IMR-90 (cell line): Measurements from ENCODE around the gene ADARB2. TPM values are rescaled to one million over a fixed set of nuclear protein-coding genes. Genes with fewer than 3 reads are reported as not detected.

Source experiments
- ATAC-seq: fragments of 200-7000 bp; cut with Tn5 transposase; 2 replicates; pipeline ENCODE4 v1.9.1; 2020; ENCODE audit warnings: low read depth, mild to moderate bottlenecking, moderate library complexity
- BruUV-seq: library from RNA; stranded (reverse); fragments of 400-500 nt; replicated peaks from 2 replicates; lab custom pipeline; 2021; lab: Mats Ljungman, UMichigan
- CTCF ChIA-PET: fragments of 300-600 bp; formaldehyde crosslinking; extraction: SDS; loops from one replicate; lab custom pipeline; 2021; ENCODE audit warnings: antibody characterized with exemption; lab: Yijun Ruan, JAX
- POLR2A ChIA-PET: fragments of 300-600 bp; sonication (Branson Sonifier 250); formaldehyde crosslinking; loops from one replicate; lab custom pipeline; 2022; ENCODE audit warnings: antibody characterized with exemption; ENCODE audit not compliant: unreplicated experiment; lab: Charles Lee
- DNase-seq: peaks from one replicate; pipeline ENCODE4 v3.0.0; 2013
- H2AFZ ChIP-seq: replicated peaks from 2 replicates; pipeline ENCODE3; 2013; ENCODE audit warnings: low read length, mild to moderate bottlenecking; ENCODE audit not compliant: poor library complexity
- H2AK5ac ChIP-seq: 2 replicates; pipeline ENCODE4 v1.6.1; 2013; ENCODE audit warnings: low read depth, low read length, inconsistent platforms
- H2AK9ac ChIP-seq: replicated peaks from 2 replicates; pipeline ENCODE3; 2013; ENCODE audit warnings: mild to moderate bottlenecking, low read depth, low read length, moderate library complexity; ENCODE audit not compliant: poor library complexity
- H2BK120ac ChIP-seq: 2 replicates; pipeline ENCODE4 v1.6.1; 2013; ENCODE audit warnings: low read depth, low read length, inconsistent platforms
- H2BK15ac ChIP-seq: 3 replicates; pipeline ENCODE4 v1.6.1; 2013; ENCODE audit warnings: low read depth, low read length, inconsistent platforms
- H2BK20ac ChIP-seq: 2 replicates; pipeline ENCODE4 v1.6.1; 2013; ENCODE audit warnings: low read depth, mild to moderate bottlenecking, inconsistent platforms, low read length, moderate library complexity
- H2BK5ac ChIP-seq: 2 replicates; pipeline ENCODE4 v1.6.1; 2013; ENCODE audit warnings: mild to moderate bottlenecking, low read depth, low read length, inconsistent platforms; ENCODE audit not compliant: poor library complexity, severe bottlenecking
- H3K14ac ChIP-seq: replicated peaks from 2 replicates; pipeline ENCODE4 v1.6.1; 2013; ENCODE audit warnings: low read depth, low read length, inconsistent platforms
- H3K18ac ChIP-seq: 2 replicates; pipeline ENCODE4 v1.6.1; 2013; ENCODE audit warnings: low read depth, low read length, control low read depth
- H3K23ac ChIP-seq: 2 replicates; pipeline ENCODE4 v1.6.1; 2013; ENCODE audit warnings: low read depth, low read length, inconsistent platforms
- H3K27ac ChIP-seq: 2 replicates; pipeline ENCODE4 v1.5.1; 2013; ENCODE audit warnings: mild to moderate bottlenecking, control low read depth, low read length; ENCODE audit not compliant: insufficient read depth
- H3K27me3 ChIP-seq: 2 replicates; pipeline ENCODE4 v1.6.1; 2013; ENCODE audit warnings: low read length; ENCODE audit not compliant: control insufficient read depth, insufficient read depth
- H3K36me3 ChIP-seq: 2 replicates; pipeline ENCODE4 v1.6.1; 2013; ENCODE audit warnings: low read length, mixed read lengths; ENCODE audit not compliant: control insufficient read depth, insufficient read depth
- H3K4ac ChIP-seq: 2 replicates; pipeline ENCODE4 v1.6.1; 2013; ENCODE audit warnings: low read depth, low read length, inconsistent platforms
- H3K4me1 ChIP-seq: 2 replicates; pipeline ENCODE4 v1.6.1; 2013; ENCODE audit warnings: low read length, mixed read lengths; ENCODE audit not compliant: control insufficient read depth, insufficient read depth
- H3K4me2 ChIP-seq: 2 replicates; pipeline ENCODE4 v1.6.1; 2013; ENCODE audit warnings: low read depth, mild to moderate bottlenecking, control low read depth, low read length, moderate library complexity
- H3K4me3 ChIP-seq: 2 replicates; pipeline ENCODE4 v1.5.1; 2013; ENCODE audit warnings: low read depth, mild to moderate bottlenecking, control low read depth, low read length, moderate library complexity; ENCODE audit not compliant: insufficient read depth
- H3K56ac ChIP-seq: 2 replicates; pipeline ENCODE4 v1.6.1; 2013; ENCODE audit warnings: low read length, inconsistent platforms; ENCODE audit not compliant: insufficient read depth; ENCODE audit errors: extremely low read depth
- H3K79me1 ChIP-seq, 2 experiments: 2 replicates each; pipeline ENCODE4 v1.6.1; 2013; ENCODE audit warnings: low read length in 2 of 2, inconsistent platforms in 1 of 2, low read depth in 1 of 2
- H3K9ac ChIP-seq: 2 replicates; pipeline ENCODE4 v1.6.1; 2013; ENCODE audit warnings: low read depth, low read length, control low read depth
- H3K9me1 ChIP-seq: 2 replicates; pipeline ENCODE4 v1.6.1; 2013; ENCODE audit warnings: low read length, inconsistent platforms; ENCODE audit not compliant: insufficient read depth
- H3K9me3 ChIP-seq: 2 replicates; pipeline ENCODE4 v1.6.1; 2013; ENCODE audit warnings: low read length; ENCODE audit not compliant: control insufficient read depth, insufficient read depth
- H4K20me1 ChIP-seq: 2 replicates; pipeline ENCODE4 v1.6.1; 2013; ENCODE audit warnings: low read length, inconsistent platforms; ENCODE audit not compliant: insufficient read depth
- H4K5ac ChIP-seq: 2 replicates; pipeline ENCODE4 v1.6.1; 2013; ENCODE audit warnings: mild to moderate bottlenecking, low read depth, low read length, control low read depth
- H4K8ac ChIP-seq, 2 experiments: 2 replicates each; pipeline ENCODE4 v1.6.1; 2013; ENCODE audit warnings: low read depth in 2 of 2, low read length in 2 of 2, control low read depth in 1 of 2, inconsistent platforms in 1 of 2
- H4K91ac ChIP-seq: 2 replicates; pipeline ENCODE4 v1.6.1; 2013; ENCODE audit warnings: low read depth, low read length, inconsistent platforms; ENCODE audit not compliant: insufficient read depth
- BHLHE40 ChIP-seq: fragments of 150-350 bp; IDR thresholded peaks from 2 replicates; pipeline ENCODE4 v1.6.1; 2016; ENCODE audit warnings: mild to moderate bottlenecking, low read depth, low read length
- CEBPB ChIP-seq: IDR thresholded peaks from 2 replicates; pipeline ENCODE4 v1.6.1; 2012; ENCODE audit warnings: low read depth, low read length, improper control_type of control experiment
- ELK1 ChIP-seq: fragments of 150-350 bp; IDR thresholded peaks from 2 replicates; pipeline ENCODE4 v1.6.1; 2016; ENCODE audit warnings: low read depth, mild to moderate bottlenecking, low read length, moderate library complexity, borderline replicate concordance
- FOS ChIP-seq: fragments of 150-350 bp; IDR thresholded peaks from 2 replicates; pipeline ENCODE4 v1.6.1; 2016; ENCODE audit warnings: low read depth, low read length
- RFX5 ChIP-seq: IDR thresholded peaks from 2 replicates; pipeline ENCODE4 v1.8.0; 2012; ENCODE audit warnings: low read depth, mild to moderate bottlenecking, low read length, moderate library complexity
- WGBS, 2 experiments: methylation state at CpG; one replicate each; pipeline versions ENCODE4 v1.1.5 to v1.1.7; 2013; ENCODE audit warnings: missing lambda C conversion rate in 2 of 2; ENCODE audit not compliant: insufficient read length in 1 of 2; ENCODE audit errors: extremely low coverage in 2 of 2; 5-methylcytosine and 5-hydroxymethylcytosine counted together
- dilution Hi-C: fragments of 300-500 bp; cut with HindIII; formaldehyde crosslinking; loops from one replicate; pipeline ENCODE4 v1.14.3; 2018; ENCODE audit warnings: low sequenced_read_pairs; ENCODE audit not compliant: unreplicated experiment
- in situ Hi-C: fragments of 300-500 bp; cut with MboI; formaldehyde crosslinking; loops from 3 replicates; pipeline ENCODE4 v1.14.3; 2019; ENCODE audit warnings: low sequenced_read_pairs, inconsistent platforms, mixed read lengths
- intact Hi-C: fragments of 100-400 bp; cut with micrococcal nuclease; formaldehyde crosslinking; loops from 2 replicates; pipeline ENCODE4 v1.10.0; 2022
- polyA plus RNA-seq, 3 experiments: library from polyadenylated mRNA; depleted of rRNA; stranded (reverse); fragments of >200 nt; gene quantifications; 2 replicates each; pipeline ENCODE4 v1.2.3, GENCODE V29; 2012; ENCODE audit warnings: low replicate concordance in 1 of 3
- total RNA-seq: library from RNA; depleted of rRNA; stranded (reverse); fragments of >200 nt; gene quantifications from 2 replicates; pipeline ENCODE4 v1.2.3, GENCODE V29; 2012

ADARB2 gene
- total and polyA plus RNA-seq, 2 of the 4 experiments (the other 2 are of a cell fraction) = not detected

- Histone ChIP-seq H3K9me1 (no peaks in the 10 kb centered on the region), H2BK20ac (no peak overlapping the region), H3K23ac (no peak overlapping the region), H2BK5ac (no peak overlapping the region), H3K27ac (no peak overlapping the region), H2BK15ac (no peak overlapping the region), H3K4me1 (no peaks in the 10 kb centered on the region), H3K9me3 (peaks cover 30% of the 10 kb centered on the region), H4K8ac (no peak overlapping the region), H3K4me2 (no peak overlapping the region), H4K5ac (no peak overlapping the region), H4K20me1 (no peaks in the 10 kb centered on the region; the same call in 1 of the 2 replicates), H4K91ac (no peak overlapping the region), H3K27me3 (no peaks in the 10 kb centered on the region), H2AK5ac (no peak overlapping the region), H3K18ac (no peak overlapping the region), H2AK9ac (no peak overlapping the region), H3K56ac (no peak overlapping the region), H2AFZ (no peak overlapping the region), H3K4me3 (no peak overlapping the region), H3K36me3 (no peaks in the 10 kb centered on the region), H3K14ac (no peak overlapping the region), H3K4ac (no peak overlapping the region), H3K9ac (no peak overlapping the region), H2BK120ac (no peak overlapping the region), H3K79me1 (no peaks in the 10 kb centered on the region)
- DNase-seq = no peak
- intact Hi-C loops (no loop called here), in situ Hi-C loops (no loop called here), dilution Hi-C loops (no loop called here)
- WGBS, 2 experiments = no CpG with 5 or more reads among the region's 11 CpGs
- TF ChIP-seq FOS = no peak
- TF ChIP-seq CEBPB = no peak
- no peak for TF ChIP-seq ELK1
- no peak for TF ChIP-seq RFX5
- no peak for TF ChIP-seq BHLHE40
- no peak for ATAC-seq
- ChIA-PET CTCF (no interaction called here), POLR2A (no interaction called here)
- BruUV-seq = no TSS peak
Observed at GRCh38 chr10:1434202-1434601, 303.1 kb downstream of the ADARB2 start.
